ENCODE results near the gene WIPF2.

- TF ChIP-seq CTCF (tag by site-specific recombination; IDR thresholded peaks at IDR 0.05) (no peak), ZNF580 (tag by site-specific recombination; IDR thresholded peaks at IDR 0.05) (no peak), ZNF311 (tag by site-specific recombination; IDR thresholded peaks at IDR 0.05; ENCODE audit: borderline replicate concordance) (no peak), RBAK (tag by site-specific recombination; IDR thresholded peaks at IDR 0.05) (no peak), SETDB1 (IDR thresholded peaks at IDR 0.05; ENCODE audit: insufficient read length, low read length) (no peak), KLF16 (tag by site-specific recombination; IDR thresholded peaks at IDR 0.05) (no peak), ZNF239 (tag by site-specific recombination; IDR thresholded peaks at IDR 0.05) (no peak), ZBTB1 (tag by site-specific recombination; IDR thresholded peaks at IDR 0.05) (no peak), ZNF433 (tag by site-specific recombination; IDR thresholded peaks at IDR 0.05; ENCODE audit: low read depth) (no peak), REST (tag by site-specific recombination; IDR thresholded peaks at IDR 0.05) (no peak)
Observed at GRCh38 chr17:40321524-40321929, 102.4 kb downstream of the WIPF2 start.
